ENCODE data around the gene KCNQ4.

KCNQ4 gene

DNA sequence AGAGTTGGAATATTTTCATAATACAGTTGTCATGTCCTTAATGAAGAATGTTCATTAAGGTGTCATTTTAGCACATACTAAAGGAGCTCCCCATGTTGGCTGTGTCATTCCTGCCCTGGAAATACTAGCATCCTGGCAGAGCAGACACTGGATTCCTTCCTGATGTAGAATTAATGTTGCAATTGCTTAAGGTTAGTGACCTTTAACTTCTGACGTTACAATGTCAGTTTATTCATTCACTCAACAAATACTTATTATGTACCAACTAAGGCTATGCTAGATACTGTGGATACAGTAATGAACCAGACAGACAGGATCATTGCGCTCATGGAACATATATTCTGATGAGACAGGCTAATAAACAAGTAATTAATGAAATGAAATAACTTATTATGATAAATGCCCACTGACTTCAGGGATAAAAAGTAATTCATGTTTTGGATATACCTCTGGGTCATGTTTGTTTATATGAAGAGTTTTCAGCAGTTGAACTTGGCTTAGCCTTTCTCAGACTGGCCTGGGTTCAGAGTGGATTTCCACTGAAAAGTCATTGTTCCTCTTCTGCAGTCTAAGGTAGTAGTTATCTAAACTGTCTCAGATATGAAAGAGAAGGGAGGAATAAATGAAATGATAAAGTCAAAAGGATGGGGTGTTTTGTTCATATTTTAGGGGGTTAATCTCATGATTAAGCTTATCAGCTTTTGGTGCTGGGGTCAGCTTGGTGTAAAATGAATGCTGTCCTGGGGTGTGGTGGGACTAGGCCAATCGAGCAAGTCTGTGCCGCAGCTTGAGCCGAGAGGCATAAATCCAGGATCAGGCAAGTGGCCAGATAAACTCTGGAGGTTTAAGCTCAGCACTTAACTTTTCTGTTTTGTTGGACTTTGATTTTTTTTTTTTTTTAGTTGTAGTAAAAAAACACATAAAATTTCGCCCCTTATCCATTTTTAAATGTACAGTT is 43.3 kb upstream of the KCNQ4 start:
- no peak overlapping the region for H3K27ac ChIP-seq
- ChIA-PET CTCF (no interaction called here), POLR2A (ENCODE audit: low non-redundant PET) (no interaction called here)
- DNase-seq (ENCODE audit: low spot score): no peak
- TF ChIP-seq, protein P1, sequence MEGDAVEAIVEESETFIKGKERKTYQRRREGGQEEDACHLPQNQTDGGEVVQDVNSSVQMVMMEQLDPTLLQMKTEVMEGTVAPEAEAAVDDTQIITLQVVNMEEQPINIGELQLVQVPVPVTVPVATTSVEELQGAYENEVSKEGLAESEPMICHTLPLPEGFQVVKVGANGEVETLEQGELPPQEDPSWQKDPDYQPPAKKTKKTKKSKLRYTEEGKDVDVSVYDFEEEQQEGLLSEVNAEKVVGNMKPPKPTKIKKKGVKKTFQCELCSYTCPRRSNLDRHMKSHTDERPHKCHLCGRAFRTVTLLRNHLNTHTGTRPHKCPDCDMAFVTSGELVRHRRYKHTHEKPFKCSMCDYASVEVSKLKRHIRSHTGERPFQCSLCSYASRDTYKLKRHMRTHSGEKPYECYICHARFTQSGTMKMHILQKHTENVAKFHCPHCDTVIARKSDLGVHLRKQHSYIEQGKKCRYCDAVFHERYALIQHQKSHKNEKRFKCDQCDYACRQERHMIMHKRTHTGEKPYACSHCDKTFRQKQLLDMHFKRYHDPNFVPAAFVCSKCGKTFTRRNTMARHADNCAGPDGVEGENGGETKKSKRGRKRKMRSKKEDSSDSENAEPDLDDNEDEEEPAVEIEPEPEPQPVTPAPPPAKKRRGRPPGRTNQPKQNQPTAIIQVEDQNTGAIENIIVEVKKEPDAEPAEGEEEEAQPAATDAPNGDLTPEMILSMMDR (conservative IDR thresholded peaks at IDR 0.05; ENCODE audit: low read depth): no peak

DNA sequence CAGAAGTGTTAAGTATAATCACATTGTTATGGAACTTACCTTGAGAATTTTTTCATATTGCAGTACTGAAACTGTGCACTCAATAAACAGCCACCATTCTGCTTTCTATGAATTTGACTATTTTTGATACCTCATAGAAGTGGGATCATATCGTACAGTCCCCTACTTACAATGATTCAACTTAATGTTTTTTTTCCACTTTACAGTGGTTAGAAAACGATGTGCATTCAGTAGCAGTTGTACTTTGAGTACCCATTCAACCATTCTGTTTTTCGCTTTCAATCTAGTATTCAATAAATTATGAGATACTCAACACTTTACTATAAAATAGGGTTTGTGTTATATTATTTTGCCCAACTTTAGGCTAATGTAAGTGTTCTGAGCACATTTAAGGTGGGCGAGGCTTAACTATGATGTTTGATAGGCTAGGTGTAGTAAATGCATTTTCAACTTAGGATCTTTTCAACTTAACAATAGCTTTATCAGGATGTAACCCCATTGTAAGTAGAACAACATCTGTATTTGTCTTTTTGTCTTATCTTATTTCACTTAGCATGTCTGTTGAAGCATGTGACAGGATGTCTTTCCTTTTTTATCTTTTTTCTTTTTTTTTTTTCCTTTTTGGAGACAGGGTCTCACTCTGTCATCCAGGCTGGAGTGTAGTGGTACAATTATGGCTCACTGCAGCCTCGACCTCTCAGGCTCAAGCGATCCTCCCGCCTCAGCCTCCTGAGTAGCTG is 42.4 kb upstream of the KCNQ4 start:
- CTCF ChIA-PET: no interaction called here

DNA sequence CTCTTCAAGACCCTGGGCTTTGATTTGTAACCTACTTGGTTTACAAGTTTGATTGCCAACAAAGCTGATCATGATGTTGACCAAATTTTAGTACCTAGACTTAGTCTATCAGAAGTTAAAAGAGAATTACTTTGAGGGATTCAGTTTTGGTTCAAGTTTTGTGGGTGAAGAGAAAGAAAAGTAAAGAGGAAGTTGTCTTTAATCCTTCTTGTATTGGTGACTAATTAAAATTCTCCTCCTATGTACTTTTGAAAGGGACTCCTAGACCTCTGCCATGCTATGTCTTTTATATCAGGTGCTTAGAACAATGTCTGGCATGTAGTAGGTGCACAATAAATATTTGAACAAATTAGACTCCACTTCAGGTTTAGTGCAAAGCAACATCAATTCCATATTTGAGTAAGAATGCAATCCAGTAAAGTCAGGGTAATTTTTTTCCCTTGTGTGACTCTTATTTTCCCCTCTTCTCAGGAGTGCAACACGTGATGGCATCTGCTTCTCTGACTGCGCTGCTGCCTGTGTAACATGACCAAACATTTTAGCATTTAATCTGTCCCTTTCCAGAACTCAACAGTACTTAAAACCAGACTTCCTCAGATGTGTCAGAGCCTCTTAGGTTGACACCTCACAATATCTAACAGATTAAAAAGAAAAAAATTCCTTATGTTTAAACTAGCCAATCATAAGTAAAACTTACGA is 41.1 kb upstream of the KCNQ4 start:
- TF ChIP-seq, protein P1 (conservative IDR thresholded peaks at IDR 0.05; ENCODE audit: low read depth): no peak
- no peak overlapping the region for H3K27ac ChIP-seq
- POLR2A ChIA-PET (ENCODE audit: low non-redundant PET): no interaction called here

More for the DNA sequence above, 42.4 kb upstream of the KCNQ4 start:
- H3K27ac ChIP-seq: no peak overlapping the region
- POLR2A ChIA-PET (ENCODE audit: low non-redundant PET): no interaction called here
- TF ChIP-seq, protein P1 (conservative IDR thresholded peaks at IDR 0.05; ENCODE audit: low read depth): no peak
- no peak for DNase-seq (ENCODE audit: low spot score)

DNA sequence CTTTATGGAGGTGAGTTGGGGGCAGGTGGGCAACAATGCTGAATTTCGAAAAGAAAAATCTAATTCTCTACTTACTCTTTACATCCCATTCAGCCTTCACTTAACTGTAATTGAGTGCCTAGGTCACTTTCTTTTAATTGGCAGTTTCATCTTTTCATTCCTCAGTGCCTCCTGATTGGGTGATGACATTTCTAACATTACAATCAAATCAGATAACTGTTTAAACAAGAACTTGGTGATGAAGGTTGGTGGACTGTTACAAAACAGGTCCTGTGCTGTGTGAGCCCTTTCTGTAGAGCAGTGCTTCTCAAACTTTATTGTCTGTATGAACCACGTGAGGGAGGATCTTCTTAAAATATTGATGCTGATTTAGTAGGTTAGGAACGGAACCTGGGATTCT is 40.1 kb upstream of the KCNQ4 start:
- POLR2A ChIA-PET (ENCODE audit: low non-redundant PET): no interaction called here

More for the DNA sequence above, 41.1 kb upstream of the KCNQ4 start:
- DNase-seq (ENCODE audit: low spot score): no peak
- CTCF ChIA-PET: no interaction called here

DNA sequence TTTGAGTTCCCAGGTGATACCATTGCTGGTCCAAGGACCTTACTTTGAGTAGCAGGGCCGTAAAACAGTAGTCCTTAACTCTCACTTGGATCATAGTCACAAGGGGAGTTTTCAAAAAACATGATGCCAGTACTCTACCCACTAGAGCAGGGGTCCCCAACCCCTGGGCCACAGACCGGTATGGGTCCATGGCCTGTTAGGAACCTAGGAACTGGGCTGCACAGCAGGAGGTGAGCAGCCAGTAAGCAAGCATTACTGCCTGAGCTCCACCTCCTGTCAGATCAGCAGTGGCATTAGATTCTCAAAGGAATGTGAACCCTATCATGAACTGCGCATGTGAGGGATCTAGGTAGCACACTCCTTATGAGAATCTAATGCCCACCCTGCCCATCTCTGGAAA is 39.7 kb upstream of the KCNQ4 start:
- TF ChIP-seq, protein P1 (conservative IDR thresholded peaks at IDR 0.05; ENCODE audit: low read depth): no peak
- CTCF ChIA-PET: no interaction called here
- POLR2A ChIA-PET (ENCODE audit: low non-redundant PET): no interaction called here
- no peak overlapping the region for H3K27ac ChIP-seq
- no peak for DNase-seq (ENCODE audit: low spot score)

More for the DNA sequence above, 40.1 kb upstream of the KCNQ4 start:
- H3K27ac ChIP-seq: no peak overlapping the region
- no peak for DNase-seq (ENCODE audit: low spot score)
- TF ChIP-seq, protein P1 (conservative IDR thresholded peaks at IDR 0.05; ENCODE audit: low read depth): no peak
- CTCF ChIA-PET: no interaction called here

DNA sequence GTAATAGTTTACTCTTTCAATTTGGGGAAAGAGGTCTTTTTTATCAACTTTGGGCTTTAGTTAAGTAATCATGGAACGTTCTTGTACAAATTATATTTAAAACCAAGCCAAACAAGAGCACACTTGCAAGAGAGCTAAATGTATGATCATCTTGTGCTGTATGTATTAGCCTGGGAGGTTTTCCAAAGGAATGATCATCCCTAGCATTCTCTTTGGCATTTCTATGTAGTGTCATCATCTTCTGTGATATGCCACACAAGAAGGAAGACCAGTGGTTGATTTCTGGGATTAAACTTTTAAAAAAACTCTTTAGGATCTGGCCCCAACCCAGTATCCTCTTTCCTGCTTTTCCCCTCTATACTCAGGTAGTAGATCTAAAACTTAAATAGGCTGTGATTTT is 38.4 kb upstream of the KCNQ4 start:
- CTCF ChIA-PET: interaction anchor here (0.6 to 0.7 kb wide), 2 partner anchors 12 to 482 kb away, joined by 3 read pairs; no protein-coding TSS in a partner anchor
- no peak overlapping the region for H3K27ac ChIP-seq
- TF ChIP-seq, protein P1 (conservative IDR thresholded peaks at IDR 0.05; ENCODE audit: low read depth): no peak
- POLR2A ChIA-PET (ENCODE audit: low non-redundant PET): interaction anchor here (1.1 kb wide), 1 partner anchor 54 kb away, joined by 3 read pairs; the partner anchor contains the start of gene NFYC
- no peak for DNase-seq (ENCODE audit: low spot score)
